Measurements from ENCODE around the gene RAP1GAP2.

Gene RAP1GAP2

GRCh38 chr17:2924211-2924610 is 128.0 kb downstream of the RAP1GAP2 start:
- no peak for TF ChIP-seq CTCF (IDR thresholded peaks at IDR 0.05; ENCODE audit: borderline replicate concordance, control extremely low read depth, extremely low read depth, insufficient read depth, missing control alignments)
- DNase-seq (ENCODE audit: low spot score) = no peak
- in situ Hi-C loops (cut with MboI; ENCODE audit: low sequenced_read_pairs, unreplicated experiment) = no loop called here

GRCh38 chr17:2925011-2925410 is 128.8 kb downstream of the RAP1GAP2 start:
- no peak for TF ChIP-seq CTCF (IDR thresholded peaks at IDR 0.05; ENCODE audit: borderline replicate concordance, control extremely low read depth, extremely low read depth, insufficient read depth, missing control alignments)
- in situ Hi-C loops (cut with MboI; ENCODE audit: low sequenced_read_pairs, unreplicated experiment) = no loop called here
- DNase-seq (ENCODE audit: low spot score) = no peak

GRCh38 chr17:2926019-2926650 is 129.9 kb downstream of the RAP1GAP2 start:
- no peak for TF ChIP-seq CTCF (IDR thresholded peaks at IDR 0.05; ENCODE audit: borderline replicate concordance, control extremely low read depth, extremely low read depth, insufficient read depth, missing control alignments)
- no peak for DNase-seq (ENCODE audit: low spot score)
- in situ Hi-C loops (cut with MboI; ENCODE audit: low sequenced_read_pairs, unreplicated experiment) = no loop called here

- in situ Hi-C loops (cut with MboI; ENCODE audit: low sequenced_read_pairs, unreplicated experiment) = no loop called here
- DNase-seq (ENCODE audit: low spot score) = no peak
- TF ChIP-seq CTCF (IDR thresholded peaks at IDR 0.05; ENCODE audit: borderline replicate concordance, control extremely low read depth, extremely low read depth, insufficient read depth, missing control alignments) = no peak
These were observed 132.2 kb downstream of the RAP1GAP2 start for GRCh38 chr17:2928294-2928890.

DNA sequence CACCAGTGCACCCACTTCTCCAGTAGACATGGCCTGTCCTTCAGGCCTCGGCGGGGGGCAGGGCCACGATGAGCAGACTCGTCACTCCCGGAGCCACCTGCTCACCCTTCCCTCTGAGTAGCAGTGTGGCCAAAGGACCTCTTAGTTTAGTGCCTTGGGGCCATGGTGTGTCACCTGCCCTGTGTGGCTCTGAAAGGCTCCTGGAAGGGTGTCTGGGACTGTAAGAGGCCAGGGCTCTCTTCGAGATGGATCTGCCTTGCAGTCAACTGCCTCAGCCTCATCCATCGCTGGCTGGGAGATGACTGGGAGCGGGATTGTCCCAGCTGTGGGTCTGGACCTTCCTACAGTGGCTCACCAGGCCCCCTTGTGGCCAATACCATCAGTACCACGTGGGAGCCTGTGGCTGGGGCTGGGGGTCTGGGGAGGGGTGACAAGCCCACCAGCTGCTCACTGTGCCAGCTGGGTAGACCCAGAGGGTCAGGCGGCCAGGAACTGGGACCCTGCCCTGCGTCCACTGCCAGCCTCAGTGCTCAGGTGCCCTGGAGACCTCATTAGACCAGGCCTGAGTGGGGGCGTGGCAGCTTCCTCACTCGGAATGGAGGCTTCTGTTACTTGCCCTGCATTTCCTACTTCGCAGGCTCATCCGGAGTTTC is 133.8 kb downstream of the RAP1GAP2 start:
- in situ Hi-C loops (cut with MboI; ENCODE audit: low sequenced_read_pairs, unreplicated experiment) = no loop called here
- peak; percentile 28 for TF ChIP-seq CTCF (IDR thresholded peaks at IDR 0.05; ENCODE audit: borderline replicate concordance, control extremely low read depth, extremely low read depth, insufficient read depth, missing control alignments)
- DNase-seq (ENCODE audit: low spot score) = peak; percentile 77

GRCh38 chr17:2931876-2932275 is 135.6 kb downstream of the RAP1GAP2 start:
- no peak for TF ChIP-seq CTCF (IDR thresholded peaks at IDR 0.05; ENCODE audit: borderline replicate concordance, control extremely low read depth, extremely low read depth, insufficient read depth, missing control alignments)
- no peak for DNase-seq (ENCODE audit: low spot score)
- in situ Hi-C loops (cut with MboI; ENCODE audit: low sequenced_read_pairs, unreplicated experiment) = no loop called here
